HG02623 (cell line): ENCODE results near the gene TBX5.

ENCODE experiments used
- ATAC-seq: cut with Tn5 transposase; IDR thresholded peaks from one replicate; pipeline ENCODE4 v1.9.1; 2021; ENCODE audit warnings: moderate library complexity; ENCODE audit not compliant: unreplicated experiment

TBX5 gene

DNA sequence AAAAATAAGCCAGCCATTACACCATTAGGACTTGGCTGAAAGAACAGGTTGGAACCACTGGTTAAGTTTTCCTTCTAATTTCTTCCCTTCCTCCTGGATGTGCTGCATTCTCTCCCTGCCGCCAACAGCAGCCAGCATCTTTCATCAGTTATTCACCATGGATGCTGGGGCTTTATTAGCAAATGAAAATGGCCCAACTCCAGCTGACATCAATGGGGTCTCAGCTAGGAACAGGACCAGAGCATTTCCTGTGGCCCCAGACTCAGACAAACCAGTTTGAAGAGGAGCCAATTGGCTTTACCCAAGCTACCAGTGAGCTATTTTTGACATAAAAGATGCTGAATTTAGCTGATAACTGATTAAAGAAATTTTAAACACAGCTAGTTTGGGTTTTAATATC, 26.0 kb upstream of the TBX5 start:
- ATAC-seq, result no peak

DNA sequence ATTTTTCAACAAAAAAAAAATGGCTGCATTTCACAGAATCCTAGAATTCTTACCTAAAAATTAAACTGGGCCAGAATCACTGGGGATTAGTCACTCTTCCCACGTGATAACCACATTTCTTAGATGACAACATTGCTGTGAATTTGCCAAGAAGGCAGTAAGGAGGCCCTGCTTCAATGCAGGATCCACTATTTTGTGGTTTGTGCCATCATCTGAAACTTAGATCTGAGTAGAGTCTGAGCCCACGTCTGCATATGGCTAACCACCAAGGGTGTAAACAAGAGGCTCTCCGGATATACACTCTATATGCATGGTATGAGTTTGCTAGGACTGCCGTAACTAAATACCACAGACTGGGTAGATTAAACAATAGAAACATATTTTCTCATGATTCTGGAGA, 24.4 kb upstream of the TBX5 start:
- ATAC-seq, result no peak

- ATAC-seq, result no peak
These were observed 19.2 kb upstream of the TBX5 start for GRCh38 chr12:114425031-114425626.

DNA sequence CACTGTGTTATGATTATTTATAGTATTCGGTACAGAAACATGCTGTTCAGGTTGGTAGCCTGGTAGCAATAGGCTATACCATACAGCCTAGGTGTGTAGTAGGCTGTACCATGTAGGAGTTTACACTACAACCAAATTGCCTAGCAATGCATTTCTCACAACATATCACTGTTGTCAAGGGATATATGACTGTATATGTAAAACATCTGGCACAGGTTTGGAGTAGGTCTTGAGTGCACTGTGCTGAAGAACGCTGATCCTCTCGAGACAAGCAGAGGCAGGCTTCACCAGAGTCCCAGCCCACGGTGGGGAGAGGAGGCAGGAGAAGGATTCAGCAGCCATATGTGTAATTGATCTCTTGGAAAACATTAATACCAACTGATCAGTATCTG, 15.0 kb upstream of the TBX5 start:
- no peak for ATAC-seq

DNA sequence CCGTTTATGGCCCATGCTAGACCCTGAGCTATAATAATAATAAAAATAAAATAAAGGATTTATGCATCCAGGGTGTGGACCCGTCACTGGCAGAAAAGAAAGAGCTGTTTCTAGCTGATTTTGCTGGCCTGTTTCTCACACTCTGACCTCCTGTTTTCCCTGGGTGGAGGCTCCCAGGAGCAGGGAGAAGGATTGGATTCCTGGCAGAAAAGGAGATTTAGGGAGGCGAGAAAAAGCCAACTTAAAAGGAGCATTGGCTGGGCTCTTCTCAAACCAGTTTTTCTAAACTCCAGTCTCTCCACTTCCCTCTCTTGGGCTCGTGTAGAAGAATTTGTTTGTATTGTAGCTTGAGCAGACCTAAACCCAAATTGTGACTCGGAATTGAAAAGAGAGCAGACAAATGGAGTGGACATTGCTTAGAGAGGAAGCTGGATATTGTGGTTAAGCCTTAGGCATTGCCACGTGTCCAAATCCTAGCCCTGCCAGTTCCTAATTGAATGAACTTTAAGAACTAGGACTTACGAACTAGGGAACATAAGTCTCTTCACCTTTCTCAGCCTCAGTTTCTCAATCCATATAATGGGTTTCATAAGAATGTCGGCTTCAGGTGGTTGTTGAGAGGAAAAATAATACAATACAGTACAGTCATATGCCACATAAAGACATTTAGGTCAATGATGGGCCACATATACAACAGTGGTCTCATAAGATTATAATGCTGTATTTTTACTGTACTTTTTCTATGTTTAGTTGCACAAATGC, 14.4 kb upstream of the TBX5 start:
- ATAC-seq, result no peak

DNA sequence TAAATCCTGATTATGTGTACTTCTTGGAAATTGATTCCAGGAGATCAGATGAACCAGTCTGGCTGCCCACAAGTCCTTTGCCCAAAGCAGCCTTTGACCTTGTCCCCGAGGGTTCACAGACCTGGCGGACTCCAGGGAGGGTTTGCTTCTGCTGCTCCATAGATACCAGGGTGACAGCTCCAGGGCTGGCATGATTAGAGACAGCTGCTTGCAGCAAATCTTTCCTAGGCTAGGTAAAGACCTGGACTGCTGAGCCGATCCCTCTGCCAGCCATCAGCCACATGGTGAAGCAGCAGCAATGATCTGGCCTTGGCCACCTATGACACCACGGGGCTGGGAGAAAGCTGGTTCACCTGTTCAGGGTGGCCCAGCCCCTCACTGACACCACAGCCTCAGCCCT, 10.1 kb upstream of the TBX5 start:
- no peak for ATAC-seq

DNA sequence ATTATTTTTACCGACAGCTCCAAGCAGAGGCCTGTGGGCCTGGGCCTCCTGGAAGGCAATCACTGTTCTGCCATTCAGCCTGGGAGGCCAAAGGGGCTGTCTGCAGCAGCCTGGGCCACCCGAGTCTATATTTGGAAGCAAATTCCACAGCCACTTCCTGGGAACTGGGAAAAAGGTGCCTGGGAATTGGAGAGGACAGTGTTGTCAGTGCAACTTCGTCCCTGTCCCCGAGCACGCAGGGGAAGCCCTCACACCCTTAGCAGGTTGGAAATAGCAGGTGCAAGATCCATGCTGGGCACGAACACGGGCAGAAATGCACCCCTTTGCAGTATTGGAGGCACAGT, 9.6 kb upstream of the TBX5 start:
- ATAC-seq, result no peak

DNA sequence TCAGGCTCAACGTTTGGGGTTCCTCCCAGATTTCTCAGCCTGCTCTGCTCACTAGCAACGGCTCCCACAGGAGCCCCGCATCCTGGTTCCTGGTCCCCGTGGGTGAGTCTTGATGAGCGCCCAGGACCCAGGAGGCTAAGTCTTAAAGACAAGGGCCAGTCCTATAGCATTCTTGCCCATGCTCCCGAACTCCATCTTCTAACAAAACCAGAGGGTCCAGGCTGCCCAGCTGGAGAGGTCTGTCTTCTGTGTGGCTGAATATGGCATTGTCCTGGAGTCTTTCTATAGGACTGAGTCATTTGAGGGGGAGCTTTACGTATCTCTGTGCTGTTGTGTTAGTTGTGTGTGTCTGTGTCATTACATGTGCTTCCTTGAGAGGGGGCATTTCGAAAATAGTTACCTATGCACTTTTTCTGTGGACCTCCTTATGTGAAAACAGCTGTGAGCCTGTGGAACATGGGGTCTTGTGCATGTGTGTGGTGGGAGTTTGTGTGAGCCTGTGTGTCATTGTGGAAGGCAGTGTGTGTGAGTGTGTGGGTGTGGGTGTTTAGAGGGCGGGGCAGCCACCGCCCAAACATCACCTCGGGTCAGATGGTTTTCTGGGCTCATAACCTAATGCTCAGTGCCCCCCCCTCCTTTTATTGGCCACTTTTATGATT, 9.1 kb upstream of the TBX5 start:
- ATAC-seq, result no peak

GRCh38 chr12:114414031-114414865, 8.3 kb upstream of the TBX5 start:
- ATAC-seq, result no peak

- ATAC-seq, result no peak
These were observed 7.1 kb upstream of the TBX5 start for GRCh38 chr12:114412825-114413749.

- no peak for ATAC-seq
These were observed 6.4 kb upstream of the TBX5 start for GRCh38 chr12:114412307-114412706.

GRCh38 chr12:114411071-114411837, 5.3 kb upstream of the TBX5 start:
- no peak for ATAC-seq

- no peak for ATAC-seq
These were observed 4.1 kb upstream of the TBX5 start for GRCh38 chr12:114409852-114410600.

DNA sequence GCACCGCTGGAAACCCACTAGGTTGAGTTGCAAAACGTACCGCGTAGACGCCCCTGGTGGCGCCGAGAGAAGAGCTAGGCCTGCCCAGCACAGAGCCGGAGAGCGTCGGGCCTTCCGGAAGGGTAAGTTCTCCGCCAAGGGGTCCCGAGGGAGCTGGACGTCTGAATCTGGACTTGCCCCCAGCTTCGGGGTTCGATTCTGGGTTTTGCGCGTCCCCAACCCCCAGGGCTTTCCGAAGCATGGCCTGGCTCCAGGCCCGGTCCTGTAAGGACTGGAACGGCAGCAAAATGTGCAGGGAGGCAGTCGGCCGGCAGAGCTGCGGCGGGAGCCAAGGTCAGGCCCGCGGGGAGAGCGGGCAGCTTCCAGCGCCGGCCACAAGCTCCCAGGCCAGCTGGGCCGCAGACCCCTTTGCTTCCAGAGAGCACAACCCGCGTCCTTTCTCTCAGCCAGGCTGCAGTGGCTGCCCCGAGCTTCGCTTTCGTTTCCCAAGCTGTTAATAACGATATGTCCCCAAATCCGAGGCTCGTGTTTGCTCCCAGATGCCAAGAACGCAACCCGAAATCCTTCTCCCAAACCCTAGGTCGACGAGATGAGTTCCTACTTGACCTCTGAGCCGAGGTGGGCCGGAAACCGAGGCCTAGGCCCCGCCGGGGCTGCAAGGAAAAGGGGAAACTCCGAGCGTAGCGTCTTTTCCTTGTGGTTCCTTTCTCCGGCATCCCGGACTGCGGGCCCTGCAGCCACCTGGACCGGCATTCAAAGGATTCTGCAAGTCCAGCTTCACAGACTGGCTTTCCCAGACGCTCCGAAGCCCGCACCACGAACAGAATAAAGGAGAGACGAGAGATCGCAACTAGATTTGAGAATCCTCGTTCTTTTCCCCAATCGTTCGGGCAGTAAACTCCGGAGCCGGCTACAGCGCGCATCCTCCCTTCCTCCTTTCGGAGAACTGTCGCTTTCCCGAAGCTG, 3.2 kb upstream of the TBX5 start:
- no peak for ATAC-seq

DNA sequence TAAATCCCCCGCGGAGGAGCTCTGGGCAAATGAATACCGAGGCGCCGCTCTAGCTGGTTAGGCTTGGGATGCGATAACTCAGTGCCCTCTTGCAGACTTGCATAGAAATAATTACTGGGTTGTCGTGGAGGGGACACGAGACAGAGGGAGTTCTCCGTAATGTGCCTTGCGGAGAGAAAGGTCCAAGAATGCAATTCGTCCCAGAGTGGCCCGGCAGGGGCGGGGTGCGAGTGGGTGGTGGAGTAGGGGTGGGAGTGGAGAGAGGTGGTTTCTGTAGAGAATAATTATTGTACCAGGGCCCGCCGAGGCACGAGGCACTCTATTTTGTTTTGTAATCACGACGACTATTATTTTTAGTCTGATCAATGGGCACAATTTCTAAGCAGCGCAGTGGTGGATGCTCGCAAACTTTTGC, 2.5 kb upstream of the TBX5 start:
- ATAC-seq, result no peak

GRCh38 chr12:114407842-114408411, 2.0 kb upstream of the TBX5 start:
- no peak for ATAC-seq

- no peak for ATAC-seq
These were observed 1.3 kb upstream of the TBX5 start for GRCh38 chr12:114406984-114407841.
